ENCODE measurements around the gene ECPAS. TPM values are rescaled to one million over a fixed set of nuclear protein-coding genes. Genes with fewer than 3 reads are reported as not detected.
"Not testable (repeated sequence)": the region's sequence is repeated elsewhere in the genome, so short reads cannot be mapped to it uniquely, and the experiment has no call there.

Gene ECPAS
- total RNA-seq, 1 donor from 2014 or later = 131 TPM

- DNase-seq (ENCODE audit: low read depth) = no peak
Observed at GRCh38 chr9:111477677-111478076, 6.5 kb downstream of the ECPAS start.

- DNase-seq (ENCODE audit: low read depth) = no peak
Observed at GRCh38 chr9:111475195-111475594, 9.0 kb downstream of the ECPAS start.

GRCh38 chr9:111474385-111474784, 9.8 kb downstream of the ECPAS start:
- DNase-seq (ENCODE audit: low read depth) = no peak

- peak; percentile 24 for DNase-seq (ENCODE audit: low read depth)
Observed at GRCh38 chr9:111467778-111468367, 16.3 kb downstream of the ECPAS start.

GRCh38 chr9:111463048-111463447, 21.1 kb downstream of the ECPAS start:
- DNase-seq (ENCODE audit: low read depth) = no peak

GRCh38 chr9:111458139-111459009, 25.8 kb downstream of the ECPAS start:
- no peak for DNase-seq (ENCODE audit: low read depth)

GRCh38 chr9:111456529-111456928, 27.7 kb downstream of the ECPAS start:
- peak; percentile 9 for DNase-seq (ENCODE audit: low read depth)

- DNase-seq (ENCODE audit: low read depth) = no peak
Observed at GRCh38 chr9:111455638-111456037, 28.5 kb downstream of the ECPAS start.

- no peak for DNase-seq (ENCODE audit: low read depth)
Observed at GRCh38 chr9:111454751-111455150, 29.4 kb downstream of the ECPAS start.

GRCh38 chr9:111451570-111451969, 32.6 kb downstream of the ECPAS start:
- peak; percentile 12 for DNase-seq (ENCODE audit: low read depth)

- no peak for DNase-seq (ENCODE audit: low read depth)
Observed at GRCh38 chr9:111450124-111450523, 34.1 kb downstream of the ECPAS start.

GRCh38 chr9:111449705-111450104, 34.5 kb downstream of the ECPAS start:
- no peak for DNase-seq (ENCODE audit: low read depth)

- not testable (repeated sequence) for DNase-seq (ENCODE audit: low read depth)
Observed at GRCh38 chr9:111445799-111446198, 38.4 kb downstream of the ECPAS start.

- no peak for DNase-seq (ENCODE audit: low read depth)
Observed at GRCh38 chr9:111443454-111443853, 40.7 kb downstream of the ECPAS start.

- DNase-seq (ENCODE audit: low read depth) = no peak
Observed at GRCh38 chr9:111442360-111443027, 41.7 kb downstream of the ECPAS start.

GRCh38 chr9:111440226-111440625, 44.0 kb downstream of the ECPAS start:
- DNase-seq (ENCODE audit: low read depth) = no peak

- no peak for DNase-seq (ENCODE audit: low read depth)
Observed at GRCh38 chr9:111438541-111439235, 45.5 kb downstream of the ECPAS start.

- DNase-seq (ENCODE audit: low read depth) = no peak
Observed at GRCh38 chr9:111436571-111436970, 47.6 kb downstream of the ECPAS start.

- no peak for DNase-seq (ENCODE audit: low read depth)
Observed at GRCh38 chr9:111433082-111433481, 51.1 kb downstream of the ECPAS start.

- no peak for DNase-seq (ENCODE audit: low read depth)
Observed at GRCh38 chr9:111431684-111432083, 52.5 kb downstream of the ECPAS start.

GRCh38 chr9:111429175-111429574, 55.0 kb downstream of the ECPAS start:
- DNase-seq (ENCODE audit: low read depth) = peak; percentile 8

- peak; percentile 50 for DNase-seq (ENCODE audit: low read depth)
Observed at GRCh38 chr9:111427186-111427585, 57.0 kb downstream of the ECPAS start.
